Tibial artery (tissue), 4 donors: ENCODE results near the gene HDDC3.
"Not testable (repeated sequence)": the region's sequence is repeated elsewhere in the genome, so short reads cannot be mapped to it uniquely, and the experiment has no call there.

Experiments used
- DNase-seq, 2 donors: peaks; one replicate each; pipeline ENCODE4 v3.0.0-alpha.2; 2019
- H3K27ac ChIP-seq, 2 donors: fragments of 200-600 bp; sonication (generic) in 1 of 2; 1 replicate in 1 of 2; 2 replicates in 1 of 2; pipeline ENCODE4 v1.5.1; 2018 to 2019; ENCODE audit warnings: mild to moderate bottlenecking in 1 of 2
- H3K27me3 ChIP-seq, 2 donors: fragments of 200-600 bp; sonication (generic) in 1 of 2; one replicate each; pipeline versions ENCODE4 v1.5.1 to v1.6.0; 2016 to 2019
- H3K36me3 ChIP-seq, 3 donors: fragments of 200-600 bp; sonication (generic) in 2 of 3; one replicate each; pipeline ENCODE4 v1.5.1; 2016 to 2019; ENCODE audit warnings: mild to moderate bottlenecking in 2 of 3
- H3K4me1 ChIP-seq, 4 donors: fragments of 200-600 bp; sonication (generic) in 2 of 4; 1 replicate in 3 of 4; 2 replicates in 1 of 4; pipeline ENCODE4 v1.5.1; 2016 to 2019
- H3K4me3 ChIP-seq, 2 donors: fragments of 200-600 bp; sonication (generic) in 1 of 2; 1 replicate in 1 of 2; 2 replicates in 1 of 2; pipeline ENCODE4 v1.5.1; 2018 to 2019; ENCODE audit warnings: mild to moderate bottlenecking in 2 of 2
- H3K9me3 ChIP-seq, 3 donors: fragments of 200-600 bp; sonication (generic) in 1 of 3; one replicate each; pipeline ENCODE4 v1.5.1; 2016 to 2019
- CTCF ChIP-seq, 2 experiments: fragments of 200-600 bp in 1 of 2; fragments of 450-650 bp in 1 of 2; IDR thresholded peaks; one replicate each; pipeline ENCODE4 v1.5.1; 2017 to 2019; ENCODE audit warnings: antibody characterized with exemption in 2 of 2, mild to moderate bottlenecking in 1 of 2, moderate library complexity in 1 of 2
- intact Hi-C: fragments of 100-400 bp; cut with DNase I; formaldehyde crosslinking; loops from one replicate; pipeline ENCODE4 v1.15.0; 2023; ENCODE audit warnings: low total_unique reads

HDDC3 gene

GRCh38 chr15:90910441-90911301 is 21.7 kb downstream of the HDDC3 start:
- intact Hi-C loops = no loop called here
- no peaks in the 10 kb centered on the region for H3K27me3 ChIP-seq
- no peak for TF ChIP-seq CTCF (IDR thresholded peaks at IDR 0.05)
- peaks cover 96 to 97% (median 97%) of the 10 kb centered on the region in 3 donors for H3K36me3 ChIP-seq
- no peak overlapping the region for H3K27ac ChIP-seq
- H3K9me3 ChIP-seq = no peaks in the 10 kb centered on the region
- H3K4me3 ChIP-seq = no peak overlapping the region
- H3K4me1 ChIP-seq = peaks cover 0 to 5% (median 0%) of the 10 kb centered on the region in 4 donors
- DNase-seq = no peak

DNA sequence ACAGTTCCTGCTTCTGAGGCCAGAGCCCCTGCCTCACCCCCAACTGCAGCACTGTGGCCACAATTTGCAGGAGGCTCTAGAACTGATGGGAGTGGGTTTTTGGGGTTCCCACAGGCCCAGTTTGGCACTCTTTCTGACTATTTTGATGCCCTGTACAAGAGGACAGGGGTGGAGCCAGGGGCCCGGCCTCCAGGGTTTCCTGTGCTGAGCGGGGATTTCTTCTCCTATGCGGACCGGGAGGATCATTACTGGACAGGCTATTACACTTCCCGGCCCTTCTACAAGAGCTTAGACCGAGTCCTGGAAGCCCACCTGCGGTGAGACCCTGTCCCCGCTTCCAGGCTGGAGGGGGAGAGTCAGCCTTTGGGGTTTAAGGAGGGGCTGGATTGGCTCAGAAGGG is 22.4 kb downstream of the HDDC3 start:
- no peaks in the 10 kb centered on the region for H3K27me3 ChIP-seq
- peaks cover 97% of the 10 kb centered on the region in 3 donors for H3K36me3 ChIP-seq
- peaks cover 0 to 5% (median 0%) of the 10 kb centered on the region in 4 donors for H3K4me1 ChIP-seq
- H3K27ac ChIP-seq = no peak overlapping the region
- no peak for DNase-seq
- no peaks in the 10 kb centered on the region for H3K9me3 ChIP-seq
- intact Hi-C loops = no loop called here
- no peak overlapping the region for H3K4me3 ChIP-seq
- TF ChIP-seq CTCF (IDR thresholded peaks at IDR 0.05) = no peak

DNA sequence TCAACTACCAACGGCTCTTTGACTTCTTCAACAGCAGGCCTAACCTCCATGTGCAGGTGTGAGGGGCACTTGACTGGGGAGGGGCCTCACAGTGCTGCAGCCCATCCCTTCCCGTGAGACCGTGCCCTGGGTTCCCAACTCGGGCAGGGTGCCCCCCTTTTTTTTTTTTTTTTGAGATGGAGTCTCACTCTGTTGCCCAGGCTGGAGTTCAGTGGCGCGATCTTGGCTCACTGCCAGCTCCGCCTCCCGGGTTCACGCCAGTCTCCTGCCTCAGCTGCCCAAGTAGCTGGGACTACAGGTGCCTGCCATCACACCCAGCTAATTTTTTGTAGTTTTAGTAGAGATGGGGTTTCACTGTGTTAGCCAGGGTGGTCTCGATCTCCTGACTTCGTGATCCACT is 22.9 kb downstream of the HDDC3 start:
- DNase-seq, H3K27ac ChIP-seq, intact Hi-C loops: not testable (repeated sequence)

GRCh38 chr15:90907838-90908507 is 24.4 kb downstream of the HDDC3 start:
- Histone ChIP-seq H3K27ac (no peak overlapping the region), H3K4me1 (peaks cover 0 to 16% (median 9%) of the 10 kb centered on the region in 4 donors), H3K27me3 (no peaks in the 10 kb centered on the region), H3K4me3 (no peak overlapping the region), H3K36me3 (peaks cover 77 to 82% (median 77%) of the 10 kb centered on the region in 3 donors), H3K9me3 (no peaks in the 10 kb centered on the region)
- TF ChIP-seq CTCF (IDR thresholded peaks at IDR 0.05) = no peak
- DNase-seq = peak in 1 of 2 donors; percentile 51
- intact Hi-C loops = no loop called here

More for the DNA sequence above, 22.9 kb downstream of the HDDC3 start:
- not testable (repeated sequence) for H3K27me3 ChIP-seq, H3K4me3 ChIP-seq, H3K4me1 ChIP-seq, H3K9me3 ChIP-seq
- peaks cover 92 to 96% (median 92%) of the 10 kb centered on the region in 3 donors for H3K36me3 ChIP-seq

GRCh38 chr15:90907051-90907660 is 25.2 kb downstream of the HDDC3 start:
- H3K4me1 ChIP-seq = peaks cover 0 to 16% (median 9%) of the 10 kb centered on the region in 4 donors
- intact Hi-C loops = no loop called here
- no peak overlapping the region for H3K27ac ChIP-seq
- no peak overlapping the region for H3K4me3 ChIP-seq
- peaks cover 69 to 73% (median 69%) of the 10 kb centered on the region in 3 donors for H3K36me3 ChIP-seq
- TF ChIP-seq CTCF (IDR thresholded peaks at IDR 0.05) = no peak
- H3K27me3 ChIP-seq = no peaks in the 10 kb centered on the region
- H3K9me3 ChIP-seq = no peaks in the 10 kb centered on the region
- DNase-seq = no peak
